Measurements from ENCODE around the gene PIP4K2C.
"Not testable (repeated sequence)": the region's sequence is repeated elsewhere in the genome, so short reads cannot be mapped to it uniquely, and the experiment has no call there.

PIP4K2C gene

DNA sequence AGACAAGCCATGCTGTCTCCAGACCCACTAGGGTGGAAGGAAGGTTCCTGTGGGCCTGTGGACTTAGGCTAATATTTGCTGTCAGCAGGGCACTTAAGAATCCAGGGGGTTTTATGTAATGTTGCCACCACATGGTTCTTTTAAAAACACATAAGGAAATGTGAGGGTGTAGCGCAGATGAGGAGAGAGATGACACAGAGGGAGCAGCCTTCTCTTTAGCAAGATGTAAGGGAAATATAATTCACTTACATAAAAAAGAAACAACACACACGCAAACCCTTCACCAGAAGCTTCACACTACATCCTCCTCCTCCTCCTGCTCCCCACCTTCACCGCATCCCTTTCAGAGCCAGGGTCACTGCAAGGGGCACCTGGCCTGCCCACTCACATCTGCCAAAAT is 4.9 kb upstream of the PIP4K2C start:
- no peak for DNase-seq

DNA sequence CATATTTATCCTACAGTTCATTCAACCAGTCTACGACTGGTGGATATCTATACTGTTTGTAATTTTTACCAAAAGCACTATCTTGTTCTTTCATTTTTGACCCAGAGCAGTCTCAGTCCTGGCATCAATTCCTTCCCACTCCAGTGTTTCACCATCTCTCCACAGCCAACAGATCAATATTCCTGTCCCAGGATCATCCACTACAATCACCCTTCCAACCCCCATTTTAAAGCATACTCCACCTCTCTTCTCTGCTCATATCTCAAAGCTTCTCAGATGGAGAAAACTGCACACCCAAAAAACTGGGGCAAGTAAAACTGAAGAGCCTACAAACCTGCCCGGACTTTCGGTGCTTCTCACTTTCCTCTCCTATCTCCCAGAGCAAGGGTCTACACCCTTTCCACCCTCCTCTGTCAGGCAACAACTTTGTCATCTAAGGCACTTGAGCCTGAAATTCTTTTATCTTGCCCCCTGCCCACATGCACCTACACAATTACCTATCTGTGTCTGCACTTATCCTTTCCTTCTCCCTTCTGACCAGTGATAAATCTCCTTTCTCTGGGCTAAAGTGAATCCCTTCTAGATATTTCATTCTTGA is 4.1 kb upstream of the PIP4K2C start:
- no peak for DNase-seq

DNA sequence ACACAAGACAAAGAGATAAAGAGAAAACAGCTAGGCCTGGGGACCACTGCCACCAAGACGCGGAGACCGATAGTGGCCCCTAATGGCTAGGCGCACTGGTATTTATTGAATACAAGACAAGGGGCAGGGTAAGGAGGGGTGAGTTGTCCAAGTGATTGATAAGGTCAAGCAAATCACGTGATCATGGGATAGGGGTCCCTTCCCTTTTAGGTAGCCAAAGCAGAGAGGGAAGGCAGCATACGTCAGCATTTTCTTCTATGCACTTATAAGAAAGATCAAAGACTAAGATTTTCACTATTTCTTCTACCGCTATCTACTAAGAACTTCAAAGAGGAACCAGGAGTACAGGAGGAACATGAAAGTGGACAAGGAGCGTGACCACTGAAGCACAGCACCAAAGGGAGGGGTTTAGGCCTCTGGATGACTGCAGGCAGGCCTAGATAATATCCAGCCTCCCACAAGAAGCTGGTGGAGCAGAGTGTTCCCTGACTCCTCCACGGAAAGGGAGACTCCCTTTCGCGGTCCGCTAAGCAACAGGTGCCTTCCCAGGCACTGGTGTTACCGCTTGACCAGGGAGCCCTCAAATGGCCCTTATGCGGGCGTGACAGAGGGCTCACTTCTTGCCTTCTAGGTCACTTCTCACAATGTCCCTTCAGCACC is 1.9 kb upstream of the PIP4K2C start:
- not testable (repeated sequence) for DNase-seq

DNA sequence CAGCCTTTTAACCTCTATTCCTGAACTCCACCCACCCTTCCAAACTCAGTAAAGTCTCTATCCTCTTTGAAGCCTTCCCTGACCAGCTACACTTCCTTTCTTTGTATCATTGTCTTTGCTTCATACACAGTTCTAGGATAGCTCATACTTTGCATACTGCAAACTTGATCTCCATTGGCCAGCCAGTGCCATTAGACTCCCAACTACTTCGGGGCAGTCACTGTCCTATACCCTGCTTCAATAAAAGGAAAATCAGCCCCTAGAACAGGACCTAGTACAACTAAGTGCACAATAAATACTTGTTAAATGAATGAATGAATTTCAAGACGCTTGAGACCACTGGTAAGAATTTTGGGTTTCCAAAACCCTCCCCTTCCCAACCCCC is 521 bp upstream of the PIP4K2C start:
- DNase-seq = no peak

DNA sequence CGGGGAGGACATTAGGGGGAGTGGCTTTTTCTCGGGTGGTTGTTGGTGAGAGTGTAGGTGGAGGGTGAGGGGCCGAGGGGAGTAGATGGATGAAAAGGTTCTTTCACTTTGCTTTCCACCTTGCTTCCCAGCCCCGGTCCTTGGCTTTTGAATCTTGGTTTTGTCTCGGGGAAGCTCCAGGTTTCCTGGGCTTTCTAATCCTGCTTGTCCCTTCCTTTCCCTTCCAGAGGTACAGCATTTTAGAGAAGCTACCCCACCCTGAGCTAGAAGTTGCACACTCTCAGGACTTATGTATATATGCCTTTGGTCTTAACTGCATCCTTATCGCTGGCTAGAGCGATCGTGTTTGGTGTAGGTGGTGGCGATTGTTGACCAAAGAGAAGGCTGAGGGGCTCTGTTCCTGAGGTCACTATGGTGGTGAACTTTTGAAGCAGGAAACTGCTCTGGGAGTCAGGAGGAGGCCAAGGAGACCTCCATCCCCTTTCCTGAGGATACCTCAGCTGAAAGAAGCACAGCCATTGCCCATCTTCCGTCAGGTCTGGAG is 862 bp downstream of the PIP4K2C start:
- DNase-seq = no peak

DNA sequence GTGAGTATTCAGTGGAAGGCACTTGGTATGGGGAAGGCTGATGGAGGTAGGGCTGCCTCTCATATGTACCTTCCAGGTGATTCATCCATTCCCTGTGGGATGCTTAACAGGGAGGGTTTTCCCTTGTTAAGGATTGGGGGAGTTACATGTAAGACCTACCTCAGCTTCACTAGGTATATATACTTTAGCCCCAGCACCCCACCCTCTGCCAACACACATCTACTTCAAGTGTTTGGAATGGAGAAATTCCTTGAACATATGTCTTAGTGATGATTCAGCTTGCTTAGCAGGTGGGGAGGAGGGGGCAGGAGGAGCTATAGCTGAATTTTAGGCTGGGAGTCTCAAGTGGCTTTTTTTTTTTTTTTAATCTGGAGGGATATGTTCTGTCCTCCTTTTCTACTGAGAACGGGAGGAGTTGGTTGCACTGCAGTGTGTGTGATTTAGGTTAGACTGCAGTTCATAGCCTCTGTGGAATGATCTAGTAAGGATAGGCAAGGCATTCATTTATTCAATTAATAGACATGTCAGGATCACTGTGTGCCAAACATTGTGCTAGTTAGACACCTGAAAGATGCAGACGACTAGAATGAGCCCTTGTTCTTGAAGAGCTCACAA is 1.7 kb downstream of the PIP4K2C start:
- no peak for DNase-seq

DNA sequence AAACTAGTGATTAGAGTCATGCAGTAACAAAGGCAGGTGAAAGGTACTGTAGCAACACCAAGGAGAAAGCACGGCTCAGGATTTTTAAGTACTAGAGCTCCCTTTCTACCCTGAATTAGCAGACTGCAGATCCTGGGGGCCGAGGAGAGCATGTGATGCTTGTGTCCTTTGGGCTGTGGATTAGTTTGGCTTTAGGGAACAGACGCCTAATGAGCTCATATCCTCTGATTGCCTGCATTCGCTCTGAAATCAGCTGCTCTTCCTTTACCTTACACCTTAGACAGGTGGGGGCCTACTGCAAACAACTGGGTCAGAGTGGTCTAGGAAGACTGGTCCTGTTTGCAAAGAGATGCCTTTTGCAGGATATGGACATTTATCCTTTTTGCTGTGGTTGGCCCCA is 2.2 kb downstream of the PIP4K2C start:
- no peak for DNase-seq

DNA sequence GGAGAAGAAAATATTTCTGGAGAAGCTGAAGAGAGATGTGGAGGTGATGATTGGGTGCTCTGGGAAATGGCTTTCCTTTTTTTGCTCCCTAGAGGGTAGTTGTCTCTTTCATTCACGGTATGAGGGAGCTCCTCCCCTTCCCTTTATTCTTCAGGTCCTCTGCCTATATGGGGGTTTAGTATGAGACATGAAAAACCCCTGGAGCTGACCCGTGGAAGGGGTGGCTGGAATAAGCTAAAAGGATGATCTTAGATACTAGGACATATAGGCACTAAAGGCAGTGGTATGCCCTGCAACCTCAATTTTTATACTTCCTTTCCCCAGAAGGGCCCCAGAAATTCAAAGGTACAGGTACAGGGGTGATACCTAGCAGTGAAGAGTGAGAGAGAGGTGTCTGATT is 9.4 kb downstream of the PIP4K2C start:
- DNase-seq = no peak

DNA sequence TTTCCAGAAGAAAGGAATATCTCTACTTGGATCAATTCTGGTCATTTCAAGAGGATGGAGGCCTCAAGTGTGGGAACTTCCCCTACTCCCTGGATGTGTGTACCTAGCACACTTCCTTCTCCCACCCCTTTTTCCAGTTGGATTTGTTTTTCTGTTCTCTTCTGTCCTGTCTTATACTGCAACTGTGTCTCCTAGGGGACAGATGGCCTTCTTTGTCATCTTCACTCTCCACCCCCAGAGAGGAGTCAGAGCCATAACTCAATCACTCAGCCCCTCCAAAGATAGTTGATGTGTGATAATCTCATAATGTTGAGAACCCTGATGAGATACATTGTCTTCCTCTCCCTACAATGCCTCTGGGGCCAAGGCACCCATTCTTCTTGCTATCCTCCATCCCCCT is 11.6 kb downstream of the PIP4K2C start:
- no peak for DNase-seq

DNA sequence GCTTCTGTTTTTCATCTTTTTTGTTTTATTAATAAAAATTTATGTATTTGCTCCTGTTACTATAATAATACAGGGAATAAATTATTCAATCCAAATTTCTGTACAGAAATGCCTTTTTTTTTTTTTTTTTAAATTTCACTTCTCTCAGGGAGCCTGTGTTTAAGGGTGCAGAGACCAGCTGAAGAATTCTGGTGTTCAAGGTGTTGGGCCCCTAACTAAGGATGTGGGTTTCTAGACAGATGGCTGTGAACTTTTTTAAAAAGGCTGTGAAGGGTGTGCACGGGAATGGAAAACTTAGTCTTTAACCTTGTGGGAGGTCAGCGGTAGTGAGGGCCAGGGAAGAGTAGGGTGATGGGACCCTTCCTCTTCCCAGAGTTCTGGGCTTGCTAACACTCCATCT is 12.3 kb downstream of the PIP4K2C start:
- no peak for DNase-seq

DNA sequence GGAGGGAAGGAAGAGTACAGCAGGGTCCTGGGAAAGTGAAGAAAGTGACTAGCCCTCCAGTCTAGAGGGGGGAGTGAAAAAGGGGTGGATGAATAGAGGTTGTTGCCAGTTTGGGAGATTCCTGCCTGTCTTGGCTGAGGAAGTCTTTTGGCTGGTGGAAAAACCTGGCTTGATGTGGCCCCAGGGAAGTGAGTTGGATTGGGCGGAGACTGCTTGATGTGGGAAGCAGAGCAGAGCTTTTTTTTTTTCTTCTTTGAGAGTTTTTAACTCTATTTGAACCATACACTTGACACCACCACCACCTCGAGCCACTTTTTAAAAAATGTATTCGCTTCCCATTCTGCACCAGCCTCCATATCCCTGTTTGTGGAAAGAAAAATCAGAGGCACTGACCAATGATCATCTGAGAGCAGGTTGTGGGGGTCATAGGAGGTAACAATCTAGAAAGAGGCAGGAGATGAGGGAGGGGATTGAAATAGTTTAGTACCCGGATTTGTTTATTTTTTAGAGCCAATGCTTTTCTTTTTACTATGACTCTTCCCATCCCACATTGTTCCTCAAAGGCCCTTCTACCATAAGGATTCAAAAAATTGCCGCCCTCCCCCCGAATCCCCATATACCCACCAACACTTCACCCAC is 12.9 kb downstream of the PIP4K2C start:
- no peak for DNase-seq

DNA sequence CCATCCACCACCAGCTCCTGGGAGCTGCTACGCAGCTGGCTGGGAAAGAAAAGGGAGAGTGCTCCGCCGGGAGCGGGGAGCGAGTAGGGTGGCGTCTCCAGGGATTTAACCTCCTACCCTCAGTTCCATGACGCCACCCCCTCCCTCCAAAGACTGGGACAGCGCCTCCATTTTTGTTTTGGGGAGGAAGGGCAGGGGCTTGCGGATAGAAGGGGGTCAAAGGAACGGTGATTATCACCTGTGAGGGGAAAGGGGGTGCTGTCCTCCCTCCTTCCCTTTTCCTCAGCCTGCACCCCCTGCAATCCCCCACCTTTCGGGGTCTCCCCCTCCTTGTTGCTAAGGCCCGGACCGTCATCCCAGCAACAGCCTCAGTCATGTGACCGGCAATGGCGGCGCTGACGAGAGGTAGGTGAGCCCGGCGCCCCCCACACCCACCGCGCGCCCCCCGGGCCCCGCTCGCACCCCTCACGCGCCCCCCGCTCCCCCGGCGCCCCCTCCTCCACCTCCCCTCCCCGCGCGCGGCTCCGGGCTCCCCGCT is 13.5 kb downstream of the PIP4K2C start, which contains the start of gene DTX3:
Gene DTX3 (plus strand): TSS at position 371 of the 538 bp plus-strand sequence. CDS start 1,694 bp downstream, outside the sequence.
- DNase-seq = peak; percentile 33

DNA sequence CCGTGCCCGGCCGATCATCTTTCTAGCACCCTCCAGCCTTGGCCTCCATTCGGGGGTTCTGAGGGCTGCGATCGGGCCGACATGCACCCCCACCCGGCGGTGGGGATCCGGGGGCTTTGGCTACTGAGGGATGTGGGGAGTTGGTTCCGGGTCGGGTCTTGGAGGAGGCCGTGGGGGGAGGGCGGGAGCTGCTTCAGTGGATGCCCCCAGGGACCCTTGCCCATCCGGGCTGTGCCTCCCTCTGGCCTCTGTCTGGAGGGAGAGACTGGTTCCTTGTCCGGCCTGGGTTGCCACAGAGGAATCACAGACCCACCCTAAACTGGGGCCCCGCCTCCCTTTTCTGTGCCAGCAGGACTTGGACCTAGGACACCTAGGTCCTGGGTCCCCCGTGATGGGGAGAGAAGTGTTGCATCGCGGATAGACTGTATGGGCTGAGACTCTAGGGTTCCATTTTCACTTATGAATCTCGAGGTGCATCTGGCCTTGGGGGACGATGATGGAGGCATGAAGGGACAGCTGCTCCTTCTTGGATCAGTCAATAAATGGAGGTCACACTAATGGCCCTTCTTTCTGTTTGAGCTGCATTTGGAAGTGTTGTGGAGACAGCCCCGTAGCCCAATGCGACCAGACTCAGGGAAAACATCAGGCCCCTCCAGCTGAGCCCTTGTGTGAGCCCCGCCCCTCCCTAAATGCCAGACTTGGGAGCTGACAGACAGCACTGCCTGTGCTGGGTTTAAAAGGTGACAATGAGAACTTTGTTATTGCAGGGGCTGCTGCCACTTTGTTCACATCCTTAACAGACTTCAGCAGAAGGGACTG is 14.2 kb downstream of the PIP4K2C start:
- no peak for DNase-seq

DNA sequence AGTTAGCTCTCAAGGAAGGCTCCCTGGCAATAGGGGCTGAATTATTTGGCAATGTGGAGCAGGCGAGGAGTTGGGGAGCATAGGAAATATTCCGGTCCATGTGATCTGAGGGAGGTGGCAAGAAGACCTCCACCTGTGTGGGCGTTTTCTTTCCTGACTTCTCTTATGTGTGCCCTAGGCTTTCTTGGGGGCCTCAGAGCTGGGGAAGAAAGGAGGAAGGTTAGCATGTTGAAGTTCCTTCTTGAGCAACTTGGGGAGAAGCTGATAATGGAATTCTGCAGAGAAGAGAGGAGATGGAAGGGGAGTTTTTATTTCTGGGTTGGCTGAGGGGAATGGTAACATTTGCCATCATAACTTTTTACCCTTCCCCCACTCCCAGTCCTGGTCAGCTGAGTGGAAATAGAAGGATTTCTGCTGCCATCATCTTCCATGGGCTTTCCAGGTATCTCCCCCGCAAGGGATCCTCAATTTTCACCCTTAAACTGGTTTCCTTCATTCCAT is 14.9 kb downstream of the PIP4K2C start:
- no peak for DNase-seq

DNA sequence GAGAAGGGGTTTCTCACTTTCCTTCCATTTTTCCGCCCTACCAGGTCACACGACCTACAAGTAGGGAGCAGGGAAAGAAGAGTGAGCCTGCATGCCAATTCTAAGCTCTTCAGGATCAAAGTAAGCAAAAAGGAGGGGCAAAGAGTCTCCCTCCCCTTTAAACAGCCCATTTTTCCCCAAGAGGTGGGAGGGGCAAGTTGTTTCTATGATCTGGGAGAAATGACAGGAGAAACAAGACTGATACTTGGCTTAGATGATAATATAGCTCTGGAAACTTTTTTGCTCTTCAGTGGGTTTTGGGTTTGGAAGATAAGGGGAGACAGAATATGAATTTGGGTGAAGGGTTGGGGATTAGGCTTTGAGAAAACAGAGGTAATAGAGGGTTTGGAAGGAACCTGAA is 15.4 kb downstream of the PIP4K2C start:
- no peak for DNase-seq

DNA sequence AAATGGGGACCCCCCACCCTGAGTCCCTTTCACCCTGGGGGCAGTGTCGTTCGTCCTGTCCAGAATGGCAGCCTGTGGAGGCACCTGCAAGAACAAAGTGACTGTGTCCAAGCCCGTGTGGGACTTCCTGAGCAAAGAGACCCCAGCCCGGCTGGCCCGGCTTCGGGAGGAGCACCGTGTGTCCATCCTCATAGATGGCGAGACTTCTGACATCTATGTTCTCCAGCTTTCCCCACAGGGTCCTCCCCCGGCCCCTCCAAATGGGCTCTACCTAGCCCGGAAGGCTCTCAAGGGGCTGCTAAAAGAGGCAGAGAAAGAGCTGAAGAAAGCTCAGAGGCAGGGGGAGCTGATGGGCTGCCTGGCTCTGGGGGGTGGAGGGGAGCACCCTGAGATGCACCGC is 15.8 kb downstream of the PIP4K2C start:
- no peak for DNase-seq

DNA sequence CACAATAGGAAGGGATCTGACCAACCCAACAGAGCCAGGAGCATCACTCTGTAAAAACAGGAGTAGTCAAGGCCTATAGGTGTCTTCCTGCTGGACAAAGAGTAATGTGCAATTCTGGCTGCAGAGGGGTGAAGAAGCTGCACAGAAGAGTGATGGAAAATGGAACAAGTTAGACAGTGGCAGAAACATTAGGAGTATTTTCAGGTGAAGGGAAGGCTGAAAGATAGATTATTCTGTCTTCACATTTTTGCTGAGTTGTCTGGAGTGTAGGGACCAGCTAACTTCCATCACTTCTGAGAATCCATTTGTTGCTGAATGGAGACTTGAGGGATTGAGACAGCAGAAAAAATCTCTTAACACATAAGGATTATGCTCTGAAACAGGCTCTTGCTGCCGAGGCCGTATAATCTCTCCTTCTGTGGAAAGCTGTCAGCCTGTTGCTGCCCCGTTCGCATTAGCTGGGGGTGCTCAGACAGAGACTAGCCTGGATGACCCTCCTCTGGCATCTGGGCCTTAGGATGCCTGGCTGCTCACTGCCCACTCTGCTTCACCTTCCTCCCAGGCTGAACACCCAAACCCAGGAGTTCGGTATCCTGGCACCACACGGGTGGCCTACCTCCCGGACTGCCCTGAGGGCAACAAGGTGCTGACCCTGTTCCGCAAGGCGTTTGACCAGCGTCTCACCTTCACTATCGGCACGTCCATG is 17.1 kb downstream of the PIP4K2C start:
- no peak for DNase-seq

DNA sequence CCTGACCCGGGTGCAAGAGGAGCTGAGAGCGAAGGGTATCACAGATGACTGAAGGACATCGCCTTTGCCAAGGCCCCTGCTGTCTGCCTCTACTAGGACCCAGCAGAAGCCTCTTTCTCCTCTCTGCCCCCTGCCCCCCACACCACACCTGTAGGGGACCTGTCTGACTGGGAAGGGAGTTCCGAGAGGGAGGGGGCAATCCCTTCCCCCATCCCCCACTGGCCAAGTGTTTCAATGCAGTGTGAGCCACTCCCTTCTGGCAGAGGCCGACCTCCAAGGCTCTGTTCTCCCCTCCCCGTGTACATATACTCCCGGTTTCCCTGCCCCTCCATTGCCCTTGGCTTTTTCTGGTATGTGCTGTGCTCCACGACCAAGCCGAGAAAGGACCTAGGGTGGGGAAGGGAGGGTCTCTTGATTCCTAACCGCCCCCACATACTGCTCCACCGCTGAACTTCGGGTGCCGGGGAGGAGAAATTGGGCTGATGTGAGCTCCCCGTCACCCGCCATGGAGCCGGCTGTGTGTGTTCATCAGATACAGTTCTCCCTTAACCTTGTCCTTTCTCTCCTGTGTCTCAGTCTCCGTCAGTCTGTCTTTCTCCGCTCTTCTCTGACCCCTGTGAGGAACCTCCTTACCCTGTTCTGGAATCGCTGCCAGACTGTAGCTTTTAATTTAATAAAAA is 18.2 kb downstream of the PIP4K2C start:
- no peak for DNase-seq

DNA sequence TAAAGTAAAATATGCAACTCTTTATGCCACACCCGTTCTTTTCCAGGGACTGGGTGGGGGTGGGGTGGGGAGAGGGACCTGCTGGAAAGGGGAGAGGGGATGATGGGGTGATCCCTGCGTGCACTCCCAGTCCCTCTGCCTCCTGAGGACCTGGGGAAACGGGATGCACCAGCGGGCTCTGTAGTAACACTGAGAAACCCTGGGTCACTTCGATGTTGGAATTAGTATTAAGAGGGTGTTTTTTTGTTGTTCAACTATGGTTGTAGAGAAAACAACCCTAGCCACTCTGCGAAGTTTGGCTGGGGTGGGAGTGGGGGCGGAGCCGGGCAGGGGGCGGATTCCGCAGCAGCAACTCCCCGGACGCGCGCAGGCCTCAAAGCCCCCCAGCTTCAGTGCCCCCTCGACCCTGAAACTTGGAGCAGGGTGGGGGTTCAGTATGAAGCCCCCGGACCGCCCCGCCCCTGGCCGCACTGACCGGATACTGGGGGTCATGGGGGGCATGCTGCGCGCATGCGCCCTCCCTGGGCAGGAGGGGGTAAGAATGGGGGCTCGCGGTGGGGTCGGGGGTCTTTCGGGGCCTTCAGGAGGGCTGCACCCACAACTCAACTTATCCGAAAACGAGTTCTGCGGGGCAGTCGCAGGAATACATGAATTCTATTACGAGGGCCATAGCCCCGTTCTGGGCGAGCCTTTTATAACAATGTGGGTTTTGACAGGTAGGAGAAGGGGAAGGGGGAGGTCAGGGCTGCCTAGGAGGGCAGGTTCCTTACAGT is 19.0 kb downstream of the PIP4K2C start:
- no peak for DNase-seq

DNA sequence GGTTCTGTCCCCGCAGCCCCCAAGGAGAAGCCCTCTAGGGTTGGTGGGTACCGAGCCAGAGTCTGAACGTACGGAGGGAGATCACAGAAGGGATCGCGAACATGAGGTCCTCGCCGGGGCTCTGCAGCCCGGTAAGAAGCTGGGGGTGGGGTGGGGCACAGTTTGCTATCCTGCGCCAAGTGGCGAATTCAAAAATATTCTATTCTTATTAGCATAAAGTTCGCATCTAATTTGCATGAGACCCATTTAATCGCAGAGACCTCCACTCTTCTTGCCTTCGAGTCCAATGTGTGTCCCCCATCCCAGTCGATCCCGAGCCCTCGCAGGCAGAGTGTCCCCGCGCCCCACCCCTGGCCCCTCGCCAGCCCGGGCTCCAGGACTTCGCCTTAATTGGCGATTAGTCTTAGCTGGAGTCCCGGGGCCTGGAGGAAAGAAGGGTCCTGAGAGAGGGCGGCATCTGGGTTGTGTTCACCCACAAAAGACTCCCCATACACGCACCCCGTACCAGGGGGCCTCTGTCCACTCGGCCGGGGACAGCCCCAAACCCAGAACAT is 19.6 kb downstream of the PIP4K2C start:
- DNase-seq = no peak

Measured in activated CD4-positive, alpha-beta T cell treated with anti-CD3 and anti-CD28 coated beads, Interleukin-2, amount 50 U/mL, for 16 hours (primary cell).